HEK293 (cell line): ENCODE data around the gene CSMD2.

Experiments
- BCL11A ChIP-seq: fragments of 450-650 bp; formaldehyde crosslinking; IDR thresholded peaks from 2 replicates; pipeline ENCODE4 v1.5.1; 2016; ENCODE audit warnings: low read depth, missing biosample characterization, missing genetic modification characterization
- CTCF ChIP-seq: fragments of 450-650 bp; formaldehyde crosslinking; IDR thresholded peaks from 2 replicates; pipeline ENCODE4 v1.5.1; 2016; ENCODE audit warnings: missing biosample characterization, missing genetic modification characterization
- HOXA7 ChIP-seq: sonication (generic); formaldehyde crosslinking; IDR thresholded peaks from 2 replicates; pipeline ENCODE4 v1.8.1; 2022; ENCODE audit warnings: missing genetic modification reagents, borderline replicate concordance
- SETDB1 ChIP-seq: IDR thresholded peaks from one replicate; pipeline ENCODE4 v1.6.1; 2017; ENCODE audit warnings: mild to moderate bottlenecking, low read length, moderate library complexity, mixed read lengths; ENCODE audit not compliant: insufficient read length
- ZNF292 ChIP-seq: fragments of 450-650 bp; formaldehyde crosslinking; IDR thresholded peaks from 2 replicates; pipeline ENCODE4 v1.5.1; 2016; ENCODE audit warnings: low read depth, missing biosample characterization, missing genetic modification characterization, borderline replicate concordance
- ZNF692 ChIP-seq: fragments of 450-650 bp; formaldehyde crosslinking; IDR thresholded peaks from 2 replicates; pipeline ENCODE4 v1.5.1; 2016; ENCODE audit warnings: missing biosample characterization, missing genetic modification characterization
- ZNF777 ChIP-seq: fragments of 450-650 bp; formaldehyde crosslinking; IDR thresholded peaks from 2 replicates; pipeline ENCODE4 v1.5.1; 2017; ENCODE audit warnings: missing biosample characterization, missing genetic modification characterization, borderline replicate concordance
- ZSCAN23 ChIP-seq: fragments of 450-650 bp; formaldehyde crosslinking; IDR thresholded peaks from 2 replicates; pipeline ENCODE4 v1.5.1; 2016; ENCODE audit warnings: missing biosample characterization, missing genetic modification characterization
- TF ChIP-seq, protein P1 (sequence below): fragments of 450-650 bp; formaldehyde crosslinking; IDR thresholded peaks from 2 replicates; pipeline ENCODE4 v1.5.1; 2016; ENCODE audit warnings: missing biosample characterization, missing genetic modification characterization
- TF ChIP-seq, protein P2 (sequence below): fragments of 450-650 bp; formaldehyde crosslinking; IDR thresholded peaks from 2 replicates; pipeline ENCODE4 v1.5.1; 2017; ENCODE audit warnings: missing biosample characterization, missing genetic modification characterization

DNA sequence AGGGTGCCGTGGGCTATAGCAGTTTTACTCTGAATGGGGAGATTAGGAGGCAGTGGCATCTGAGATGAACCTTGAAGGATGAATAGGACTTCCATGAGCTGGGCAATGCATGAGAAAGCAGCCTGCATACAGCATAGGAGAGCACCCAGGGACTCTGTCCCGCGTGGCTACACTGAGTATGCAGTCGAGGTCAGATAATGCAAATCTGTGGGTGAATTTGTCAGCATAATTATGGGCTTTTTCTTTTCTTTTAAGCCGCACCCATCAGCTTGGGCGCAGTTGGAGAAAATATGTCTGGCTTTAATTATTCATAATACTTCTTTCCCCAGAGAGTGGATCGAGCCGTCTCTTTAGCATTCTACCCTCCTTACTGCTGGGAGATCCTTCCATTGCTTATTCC, 504.1 kb downstream of the CSMD2 start:
- TF ChIP-seq CTCF, result no peak
- TF ChIP-seq, protein P1, sequence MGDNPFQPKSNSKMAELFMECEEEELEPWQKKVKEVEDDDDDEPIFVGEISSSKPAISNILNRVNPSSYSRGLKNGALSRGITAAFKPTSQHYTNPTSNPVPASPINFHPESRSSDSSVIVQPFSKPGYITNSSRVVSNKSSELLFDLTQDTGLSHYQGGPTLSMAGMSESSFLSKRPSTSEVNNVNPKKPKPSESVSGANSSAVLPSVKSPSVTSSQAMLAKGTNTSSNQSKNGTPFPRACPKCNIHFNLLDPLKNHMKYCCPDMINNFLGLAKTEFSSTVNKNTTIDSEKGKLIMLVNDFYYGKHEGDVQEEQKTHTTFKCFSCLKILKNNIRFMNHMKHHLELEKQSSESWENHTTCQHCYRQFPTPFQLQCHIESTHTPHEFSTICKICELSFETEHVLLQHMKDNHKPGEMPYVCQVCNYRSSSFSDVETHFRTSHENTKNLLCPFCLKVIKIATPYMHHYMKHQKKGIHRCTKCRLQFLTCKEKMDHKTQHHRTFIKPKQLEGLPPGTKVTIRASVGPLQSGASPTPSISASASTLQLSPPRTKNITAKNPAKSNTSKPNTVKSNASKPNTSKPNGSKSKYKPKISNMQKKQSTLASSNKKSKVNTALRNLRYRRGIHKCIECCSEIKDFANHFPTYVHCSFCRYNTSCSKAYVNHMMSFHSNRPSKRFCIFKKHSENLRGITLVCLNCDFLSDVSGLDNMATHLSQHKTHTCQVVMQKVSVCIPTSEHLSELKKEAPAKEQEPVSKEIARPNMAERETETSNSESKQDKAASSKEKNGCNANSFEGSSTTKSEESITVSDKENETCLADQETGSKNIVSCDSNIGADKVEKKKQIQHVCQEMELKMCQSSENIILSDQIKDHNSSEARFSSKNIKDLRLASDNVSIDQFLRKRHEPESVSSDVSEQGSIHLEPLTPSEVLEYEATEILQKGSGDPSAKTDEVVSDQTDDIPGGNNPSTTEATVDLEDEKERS (tag by site-specific recombination), result no peak
- TF ChIP-seq ZSCAN23, result no peak
- no peak for TF ChIP-seq SETDB1
- no peak for TF ChIP-seq BCL11A
- TF ChIP-seq HOXA7 (CRISPR knock-in tag), result no peak
- TF ChIP-seq ZNF692 (tag by site-specific recombination), result no peak
- TF ChIP-seq ZNF292 (tag by site-specific recombination), result no peak
- TF ChIP-seq ZNF777, result no peak
- TF ChIP-seq, protein P2, sequence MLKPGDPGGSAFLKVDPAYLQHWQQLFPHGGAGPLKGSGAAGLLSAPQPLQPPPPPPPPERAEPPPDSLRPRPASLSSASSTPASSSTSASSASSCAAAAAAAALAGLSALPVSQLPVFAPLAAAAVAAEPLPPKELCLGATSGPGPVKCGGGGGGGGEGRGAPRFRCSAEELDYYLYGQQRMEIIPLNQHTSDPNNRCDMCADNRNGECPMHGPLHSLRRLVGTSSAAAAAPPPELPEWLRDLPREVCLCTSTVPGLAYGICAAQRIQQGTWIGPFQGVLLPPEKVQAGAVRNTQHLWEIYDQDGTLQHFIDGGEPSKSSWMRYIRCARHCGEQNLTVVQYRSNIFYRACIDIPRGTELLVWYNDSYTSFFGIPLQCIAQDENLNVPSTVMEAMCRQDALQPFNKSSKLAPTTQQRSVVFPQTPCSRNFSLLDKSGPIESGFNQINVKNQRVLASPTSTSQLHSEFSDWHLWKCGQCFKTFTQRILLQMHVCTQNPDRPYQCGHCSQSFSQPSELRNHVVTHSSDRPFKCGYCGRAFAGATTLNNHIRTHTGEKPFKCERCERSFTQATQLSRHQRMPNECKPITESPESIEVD (tag by site-specific recombination), result no peak
